ENCODE data around the gene GRIK3.

The GRIK3 gene

DNA sequence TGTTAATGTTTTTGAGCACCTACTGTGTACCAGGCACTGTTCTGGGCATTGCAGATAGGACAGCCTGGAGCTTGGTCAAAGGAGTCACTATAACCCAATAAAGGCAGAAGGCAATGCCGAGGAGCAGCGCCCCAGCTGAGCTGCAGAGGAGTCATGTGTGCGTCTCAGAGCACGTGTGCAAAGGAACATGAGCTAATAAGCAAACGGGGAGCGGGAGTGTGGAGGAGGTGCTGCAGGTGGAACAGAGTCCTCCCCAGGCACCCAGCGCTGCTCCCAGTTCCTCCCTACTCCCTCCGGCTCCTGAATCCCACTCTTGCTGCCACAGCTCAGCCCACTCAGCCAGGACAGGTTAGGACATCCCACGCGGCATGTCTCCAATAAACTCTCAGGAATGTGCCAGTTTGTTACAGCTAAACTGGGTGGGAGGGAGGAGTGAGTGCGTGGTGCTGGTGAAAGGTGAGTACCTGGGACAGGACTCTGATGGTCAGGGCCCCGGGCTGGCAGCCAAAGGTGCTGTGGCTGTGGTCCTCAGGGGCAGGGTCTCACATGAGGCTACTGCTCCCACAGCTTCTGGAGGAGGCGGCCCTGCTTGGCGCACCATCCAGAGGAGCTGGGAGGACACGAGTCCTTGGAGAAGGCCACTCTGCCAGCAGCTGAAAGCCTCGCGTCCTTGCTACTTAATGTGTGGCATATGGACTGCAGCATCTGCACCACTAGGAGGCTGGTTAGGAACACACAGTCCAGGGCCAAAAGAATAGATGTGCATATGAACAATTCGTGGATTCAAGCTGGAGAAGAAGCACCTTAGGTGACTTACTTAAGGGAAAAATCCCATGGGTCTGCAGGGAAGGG is 52.3 kb downstream of the GRIK3 start:
- no peak for DNase-seq (ENCODE audit: low read depth, low spot score)

DNA sequence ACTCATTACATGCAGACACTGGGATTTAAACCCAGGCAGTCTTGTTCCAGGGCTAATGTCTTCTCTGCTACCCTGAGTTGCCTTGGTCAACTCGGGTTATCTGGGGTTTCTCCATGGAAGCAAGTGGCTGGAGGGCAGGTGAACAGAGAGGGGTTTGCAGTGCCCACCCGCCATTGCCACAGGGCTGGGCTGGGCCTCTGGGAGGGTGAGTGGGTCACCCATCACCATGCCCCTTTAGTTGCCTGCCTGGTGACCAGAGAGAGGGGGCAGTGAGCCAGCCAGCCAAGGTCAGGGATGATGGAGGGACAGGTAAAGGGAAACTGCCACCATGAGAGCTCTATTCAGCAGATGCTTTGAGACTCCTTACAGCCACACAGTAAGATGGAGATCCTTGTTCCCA is 53.2 kb downstream of the GRIK3 start:
- DNase-seq (ENCODE audit: low read depth, low spot score), result no peak

DNA sequence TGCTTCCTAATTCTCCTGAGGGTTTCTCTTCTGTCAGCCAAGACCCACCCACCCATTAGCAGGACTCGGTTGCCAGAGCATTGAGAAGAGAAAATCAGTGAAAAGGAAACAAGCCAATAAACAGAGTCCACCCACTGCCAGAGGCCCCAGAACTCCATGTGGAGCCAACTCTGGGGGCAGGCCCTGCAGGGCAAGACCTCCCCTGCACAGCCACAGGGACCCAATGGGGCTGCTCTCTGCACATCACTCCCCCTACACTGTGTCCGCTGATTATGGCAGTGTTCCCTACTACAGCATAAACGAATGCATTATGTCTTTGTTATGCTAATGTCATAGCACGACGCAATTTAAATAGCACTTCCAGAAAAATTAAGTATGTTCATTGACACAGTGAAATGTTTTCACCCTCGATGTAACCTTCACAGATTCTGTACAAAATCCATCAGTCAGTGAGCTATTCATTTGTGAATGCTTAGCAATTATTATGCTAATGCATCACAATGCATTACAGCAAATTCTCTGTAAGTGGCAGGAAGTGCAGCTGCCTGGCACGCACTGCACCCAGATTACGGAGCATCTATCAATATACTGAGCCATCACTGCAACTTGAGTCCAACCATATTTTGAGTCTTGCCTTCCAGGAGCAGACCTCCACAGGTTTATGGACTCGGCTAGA is 56.4 kb downstream of the GRIK3 start:
- no peak for DNase-seq (ENCODE audit: low read depth, low spot score)

DNA sequence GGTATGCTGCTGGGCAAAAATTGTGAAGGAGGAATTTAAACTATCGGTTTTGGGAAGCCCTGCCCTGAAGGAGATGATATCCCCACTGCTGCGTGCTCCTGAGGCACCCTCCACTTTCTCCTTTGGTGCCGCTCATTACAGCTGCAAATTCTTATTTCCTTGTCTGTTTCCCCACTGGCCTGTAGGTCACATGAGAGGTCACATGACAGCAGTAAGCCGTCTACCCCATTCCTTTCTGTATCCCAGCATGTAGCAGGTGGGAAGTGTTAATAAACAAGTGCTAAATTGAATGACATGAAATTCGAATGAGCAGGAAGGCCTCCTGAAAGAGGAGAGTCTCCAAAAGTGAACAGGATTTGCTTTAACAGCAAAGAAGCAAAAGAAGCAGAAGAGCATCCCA is 58.7 kb downstream of the GRIK3 start:
- no peak for DNase-seq (ENCODE audit: low read depth, low spot score)

DNA sequence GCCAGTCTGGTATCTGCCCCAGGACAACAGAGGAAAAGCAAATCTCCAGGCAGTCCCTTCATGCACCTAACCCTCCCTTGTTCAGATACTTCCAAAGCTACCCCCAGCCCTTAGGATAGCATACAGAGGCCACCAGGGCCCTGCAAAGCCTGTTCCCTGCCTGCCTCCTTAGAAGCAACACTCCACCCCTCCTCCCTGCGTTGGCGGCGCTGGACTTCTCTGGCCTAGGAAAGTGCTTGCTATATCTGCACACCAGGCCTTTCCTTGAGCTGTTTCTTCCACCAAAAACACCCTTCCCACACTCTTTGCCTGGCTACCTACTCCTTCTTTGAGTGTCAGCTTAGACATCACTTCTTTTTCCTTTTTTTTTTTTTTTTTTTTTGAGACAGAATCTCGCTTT is 61.3 kb downstream of the GRIK3 start:
- DNase-seq (ENCODE audit: low read depth, low spot score), result no peak

DNA sequence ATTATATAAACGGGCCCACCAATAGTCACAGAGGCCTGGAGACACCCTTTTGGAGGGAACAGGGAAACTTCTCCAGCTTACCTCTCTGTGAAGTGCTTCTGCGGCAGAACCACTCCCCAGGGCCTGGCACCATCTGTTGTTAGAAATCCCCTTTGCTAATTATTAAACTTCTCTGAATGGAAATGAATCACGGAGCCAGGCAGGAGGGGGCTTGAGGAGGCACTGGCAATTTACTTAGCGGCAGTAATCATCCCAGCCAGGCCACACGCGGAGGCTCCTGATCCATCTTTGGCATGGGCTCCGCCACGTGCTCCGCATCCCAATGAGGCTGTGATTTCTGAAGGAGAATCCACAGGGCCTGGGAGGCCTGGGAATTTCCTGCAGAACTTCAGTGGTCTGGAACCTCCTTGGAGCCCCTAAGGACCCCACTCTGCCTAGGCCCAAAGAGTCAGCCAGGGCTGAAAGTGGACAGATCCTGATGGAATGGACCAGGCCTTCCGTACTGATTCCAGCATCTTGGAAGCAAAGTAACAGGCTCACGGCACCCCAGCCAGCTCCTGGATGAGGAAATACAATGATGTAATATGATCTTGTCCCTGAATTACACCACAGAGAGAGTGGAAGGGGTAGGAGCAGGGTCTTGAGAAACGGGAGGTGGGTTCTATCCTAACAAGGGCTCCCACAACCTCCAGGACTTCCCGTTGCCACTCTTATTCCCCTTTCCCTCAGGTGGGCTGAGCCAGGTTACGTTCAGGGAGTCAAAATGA is 62.3 kb downstream of the GRIK3 start:
- DNase-seq (ENCODE audit: low read depth, low spot score), result no peak

DNA sequence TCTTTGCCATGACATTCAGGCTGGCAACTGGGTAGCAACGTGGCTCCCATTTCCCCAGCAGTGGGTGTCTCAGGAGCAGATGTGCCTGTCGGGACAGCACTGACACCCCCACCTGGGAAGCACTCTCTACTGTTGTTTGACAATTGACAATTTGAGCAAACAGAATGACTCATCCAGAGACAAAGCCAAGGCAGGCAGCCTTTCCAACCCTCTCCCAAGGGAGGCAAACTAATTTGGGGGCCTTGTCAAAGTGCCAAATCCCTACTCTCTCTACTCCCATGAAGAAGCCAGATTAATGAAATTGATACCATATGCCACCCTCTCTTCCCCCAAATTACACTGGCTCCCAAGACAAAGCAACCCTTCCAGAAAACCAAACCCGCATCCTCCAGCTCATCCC is 65.6 kb downstream of the GRIK3 start:
- DNase-seq (ENCODE audit: low read depth, low spot score), result no peak

DNA sequence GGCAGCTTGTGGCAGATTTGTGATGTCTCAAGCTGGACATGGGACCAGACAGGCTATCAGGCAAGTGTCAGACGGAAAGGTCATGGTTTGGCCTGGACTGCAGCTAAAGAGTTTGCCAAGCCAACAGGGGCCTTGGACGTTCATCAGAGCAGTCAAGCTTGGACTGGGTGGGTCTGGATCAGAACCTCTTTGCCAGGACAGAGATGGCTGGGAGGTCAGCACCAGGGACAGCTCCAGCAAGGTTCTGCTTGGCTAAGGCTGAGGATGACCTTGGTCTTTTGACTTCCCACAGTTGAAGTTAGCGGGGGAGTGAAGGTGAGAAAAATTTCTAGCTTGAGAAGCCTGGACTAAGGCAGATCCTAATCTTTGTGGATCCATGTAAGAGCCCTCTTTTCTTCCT is 68.1 kb downstream of the GRIK3 start:
- DNase-seq (ENCODE audit: low read depth, low spot score), result no peak

DNA sequence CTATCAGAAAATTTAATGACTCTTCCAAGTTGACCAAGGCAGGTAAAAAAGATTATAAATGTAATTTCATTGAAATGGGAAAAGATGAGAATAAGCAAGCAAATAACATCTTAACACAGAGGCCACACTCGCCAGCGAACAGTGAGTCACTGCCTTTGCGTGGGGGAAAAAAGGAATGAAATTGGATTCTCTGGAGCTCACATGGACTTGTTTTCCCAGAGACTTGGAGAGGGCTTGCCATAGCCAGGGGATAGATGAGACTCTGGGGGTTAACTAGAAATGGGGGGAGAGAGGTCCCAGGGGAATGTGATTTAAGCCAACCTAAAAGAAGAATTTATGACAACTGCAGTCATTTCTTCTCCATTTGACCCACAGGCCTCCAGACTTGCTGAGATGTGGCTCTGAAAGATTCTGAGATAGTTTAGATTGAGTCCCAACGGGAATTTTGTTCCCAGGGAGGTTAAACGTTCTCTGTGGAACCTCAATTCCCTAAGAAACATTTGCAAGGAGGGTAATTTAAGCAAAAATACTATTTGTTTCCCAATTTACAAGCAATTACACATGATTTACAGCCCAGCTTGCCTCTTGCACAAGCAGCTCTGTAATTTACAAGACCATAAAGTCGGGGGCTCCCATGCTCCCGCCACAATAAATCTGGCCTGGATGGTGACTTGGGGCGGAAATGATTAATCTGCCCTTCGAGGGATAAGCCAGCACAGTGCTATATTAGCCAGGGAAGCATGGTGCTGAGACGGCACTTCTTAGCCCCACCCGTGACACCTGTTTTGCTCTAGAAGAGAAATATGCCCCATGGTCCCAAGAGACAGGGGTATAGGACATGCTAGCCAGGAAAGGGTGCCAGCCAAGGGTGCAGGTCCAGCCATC is 68.8 kb downstream of the GRIK3 start:
- DNase-seq (ENCODE audit: low read depth, low spot score), result no peak

DNA sequence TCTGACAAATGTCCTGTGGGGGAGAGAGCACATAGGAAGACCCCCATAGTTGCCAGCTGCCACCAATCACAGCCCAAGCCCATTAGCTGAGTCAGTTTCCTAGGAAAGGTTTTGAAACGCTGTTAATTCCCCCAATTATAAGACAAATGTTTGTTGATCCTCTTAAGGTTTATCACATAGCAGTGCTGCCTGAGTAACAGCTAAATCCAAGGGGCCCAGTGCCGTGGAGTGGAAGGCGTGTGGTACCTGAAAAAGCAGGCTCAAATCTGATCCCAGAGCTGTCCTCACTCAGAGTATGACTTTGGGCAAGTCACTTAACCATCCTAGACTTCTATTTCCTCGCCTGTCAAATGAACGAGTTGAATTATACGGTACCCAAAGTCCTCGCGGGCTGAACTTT is 69.5 kb downstream of the GRIK3 start:
- no peak for DNase-seq (ENCODE audit: low read depth, low spot score)

DNA sequence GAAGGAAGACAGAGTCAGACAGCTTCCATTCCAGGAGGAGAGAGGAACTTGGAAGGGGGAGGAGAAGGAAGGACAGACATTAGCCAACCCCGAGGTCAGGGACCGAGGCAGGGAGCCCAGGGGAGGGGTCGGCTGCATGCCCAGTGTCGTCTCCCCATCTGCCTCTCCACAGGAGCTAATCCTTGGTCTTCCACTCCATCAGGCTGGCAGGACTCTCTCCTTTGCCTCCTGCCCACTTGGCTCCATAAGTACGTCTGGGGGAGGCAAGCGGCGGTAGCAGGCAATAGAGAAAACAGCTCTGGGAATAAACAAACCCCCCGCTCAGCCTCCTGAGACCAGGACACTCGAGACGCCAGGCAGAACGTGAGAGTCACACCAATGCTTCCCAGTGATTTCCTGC is 71.3 kb downstream of the GRIK3 start:
- no peak for DNase-seq (ENCODE audit: low read depth, low spot score)

DNA sequence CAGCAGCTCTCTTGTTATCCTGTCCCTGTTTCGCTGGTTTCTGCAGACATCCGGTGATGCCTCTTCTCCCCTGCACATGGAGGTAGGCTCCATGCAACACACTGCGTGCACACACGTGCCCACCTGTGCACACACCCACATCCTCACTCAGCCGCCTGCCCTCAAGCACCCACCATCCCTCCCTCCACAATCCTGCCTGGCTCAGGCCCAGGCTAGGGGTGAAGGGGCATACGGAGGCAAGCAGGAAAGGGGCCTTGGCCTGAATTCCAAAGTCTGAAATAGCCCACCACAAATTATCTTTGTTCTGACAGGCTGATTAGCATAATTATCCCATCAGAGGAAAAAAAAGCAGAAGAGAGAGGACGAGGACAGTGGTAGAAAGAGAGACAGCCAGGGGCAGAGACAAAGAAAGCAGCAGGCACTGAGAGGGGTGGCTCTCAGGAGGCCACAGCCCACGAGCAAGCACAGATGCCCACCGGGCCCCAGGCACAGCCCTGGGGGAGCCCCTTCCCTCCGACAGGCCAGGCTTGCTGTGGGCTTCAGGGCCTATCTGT is 73.2 kb downstream of the GRIK3 start:
- no peak for DNase-seq (ENCODE audit: low read depth, low spot score)

DNA sequence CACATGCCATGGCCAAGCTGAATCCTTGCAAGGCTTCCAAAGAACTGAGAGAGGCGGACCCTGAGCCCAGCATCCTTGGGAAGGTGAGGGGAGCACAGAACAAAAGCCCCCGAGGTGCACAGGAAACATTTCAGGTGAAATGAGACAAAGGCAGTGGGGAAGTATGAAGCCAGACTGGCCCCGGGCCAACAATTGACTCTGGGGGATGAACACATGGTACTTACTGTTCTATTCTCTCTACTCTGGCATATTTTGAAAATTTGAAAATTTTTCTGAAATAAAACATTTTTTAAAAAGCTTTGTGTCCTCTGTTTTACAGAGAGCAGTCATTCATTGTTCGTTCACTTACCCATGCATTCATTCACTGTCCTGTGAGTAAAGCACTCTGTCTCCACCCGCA is 77.7 kb downstream of the GRIK3 start:
- no peak for DNase-seq (ENCODE audit: low read depth, low spot score)

DNA sequence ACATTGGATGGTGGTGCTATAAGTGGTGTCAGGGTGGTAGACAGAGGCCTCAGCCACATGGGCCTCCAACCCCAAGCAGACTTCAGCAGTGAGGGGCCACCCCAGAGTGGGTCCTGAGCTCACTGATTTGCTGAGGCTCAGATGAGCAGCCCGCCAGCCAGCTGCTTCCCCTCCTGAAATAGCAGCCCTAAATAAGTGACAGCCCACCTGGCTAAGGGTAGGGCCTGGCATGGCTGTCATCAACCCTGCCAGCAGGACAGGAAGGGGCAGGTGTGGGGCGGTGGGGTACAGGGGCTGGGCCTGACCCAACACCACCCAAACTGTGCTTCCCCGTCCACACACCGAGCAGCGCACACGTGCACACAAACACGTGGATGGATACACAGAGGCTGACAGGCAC is 79.3 kb downstream of the GRIK3 start:
- no peak for DNase-seq (ENCODE audit: low read depth, low spot score)

DNA sequence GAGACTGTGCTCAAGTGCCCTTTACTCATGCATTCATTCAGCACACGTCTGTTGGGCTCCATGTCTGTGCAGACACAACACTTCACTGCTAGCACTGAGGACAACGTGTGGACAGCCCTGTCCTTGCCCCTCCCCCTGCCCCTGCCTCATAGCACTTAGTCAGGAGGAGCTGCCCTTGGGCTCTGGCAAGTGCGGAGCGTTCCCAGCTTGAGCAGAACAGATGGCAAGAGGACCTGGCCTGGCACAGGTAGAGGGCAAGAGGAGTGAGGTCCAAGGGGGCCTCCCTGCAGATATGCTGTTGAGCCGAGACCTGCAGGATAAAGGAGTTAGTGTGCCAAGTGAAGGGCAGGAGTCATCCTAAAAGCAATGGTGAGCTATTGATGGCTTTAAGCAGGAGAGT is 81.3 kb downstream of the GRIK3 start:
- DNase-seq (ENCODE audit: low read depth, low spot score), result no peak

DNA sequence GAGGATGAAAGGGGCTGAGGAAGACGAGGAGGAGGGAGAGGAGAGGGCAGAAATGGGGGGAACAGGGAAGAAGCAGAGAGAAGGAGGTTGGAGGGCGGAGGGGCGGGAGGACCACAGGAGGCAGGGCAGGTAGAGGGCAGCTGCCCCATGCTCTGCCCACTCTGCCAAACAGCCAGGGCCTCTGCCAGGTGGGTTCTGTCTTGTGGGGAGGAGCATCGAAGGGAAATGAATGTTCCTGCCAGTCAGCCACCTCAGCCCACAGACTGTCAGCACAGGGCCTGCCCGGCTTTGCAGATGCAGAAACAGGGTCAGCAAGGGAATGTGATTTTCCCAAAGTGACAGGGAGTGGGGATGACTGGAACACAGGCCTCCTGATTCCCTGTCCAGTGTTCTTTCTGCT is 82.6 kb downstream of the GRIK3 start:
- DNase-seq (ENCODE audit: low read depth, low spot score), result no peak

DNA sequence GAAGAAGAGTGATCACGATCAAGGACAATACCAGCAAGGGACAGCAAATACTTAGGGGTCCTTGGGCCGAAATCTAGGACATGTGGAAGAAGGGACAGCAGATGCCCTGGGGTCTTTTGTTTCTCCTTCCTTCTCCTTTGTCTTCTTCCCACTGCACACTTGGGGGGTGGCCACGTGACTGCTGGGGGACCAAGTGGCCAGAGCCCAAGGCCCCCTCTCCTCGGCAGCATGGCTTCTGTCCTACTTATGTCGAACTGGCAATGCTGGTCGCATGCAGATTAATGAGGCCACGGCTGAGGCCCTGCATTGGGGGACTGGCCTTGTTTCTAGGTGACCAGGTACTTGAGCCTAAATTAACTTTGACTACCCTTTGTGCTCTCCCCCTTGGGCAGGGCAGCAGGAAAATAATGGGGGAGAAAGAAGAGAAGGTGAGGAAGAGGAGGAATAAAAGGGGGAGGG is 83.0 kb downstream of the GRIK3 start:
- DNase-seq (ENCODE audit: low read depth, low spot score), result no peak

DNA sequence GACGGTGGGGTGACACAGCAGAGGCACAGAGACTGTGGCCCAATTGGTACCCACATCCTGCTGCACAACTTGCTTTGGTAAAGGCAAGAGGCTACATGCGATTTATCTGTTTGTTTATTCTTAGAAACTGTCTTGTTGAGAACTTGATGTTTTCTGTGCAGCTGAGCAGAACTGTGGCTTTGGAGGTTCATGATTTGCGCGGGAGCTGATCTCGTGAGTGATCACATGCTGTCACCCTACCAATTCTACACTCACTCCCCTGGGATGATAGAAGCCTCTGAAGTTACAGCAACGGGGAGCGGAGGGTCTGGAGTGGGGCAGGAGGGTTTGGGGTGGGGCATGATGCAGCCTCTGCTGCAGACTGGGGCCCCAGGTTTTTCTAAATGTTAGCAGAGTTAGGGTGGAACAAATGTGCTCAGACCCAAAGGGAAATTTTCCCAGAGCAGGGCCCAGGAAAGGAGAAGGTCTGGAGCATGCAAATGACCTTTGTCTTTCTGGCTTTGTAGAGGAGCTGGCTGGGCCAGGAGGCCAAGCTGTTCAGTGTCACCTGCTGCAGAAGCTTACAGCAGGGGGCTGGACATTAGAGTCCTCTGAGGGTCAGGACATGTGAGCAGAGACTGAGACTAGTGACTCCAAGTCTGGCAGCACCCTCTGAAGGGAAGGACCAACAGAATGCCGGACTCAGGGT is 83.6 kb downstream of the GRIK3 start:
- no peak for DNase-seq (ENCODE audit: low read depth, low spot score)

DNA sequence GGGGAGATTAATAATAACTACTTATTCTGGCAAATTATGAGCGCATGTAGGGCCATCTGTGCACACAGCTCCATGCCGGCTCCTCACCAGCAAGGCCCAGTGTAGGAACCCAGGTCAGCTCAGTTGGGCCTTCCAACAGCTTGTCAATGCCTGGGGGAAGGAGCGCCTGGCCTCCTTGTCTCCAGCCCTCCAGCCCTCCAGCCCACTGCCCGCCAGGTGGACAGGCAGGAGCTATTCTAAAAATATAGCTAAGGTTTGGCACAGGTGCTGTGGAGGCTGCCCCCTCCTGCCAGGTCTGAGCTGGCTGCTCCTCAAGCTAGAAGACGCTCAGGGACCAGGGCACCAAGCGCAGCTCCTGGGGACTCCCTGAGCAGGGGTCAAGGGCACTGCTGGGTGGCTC is 85.7 kb downstream of the GRIK3 start:
- DNase-seq (ENCODE audit: low read depth, low spot score), result no peak

DNA sequence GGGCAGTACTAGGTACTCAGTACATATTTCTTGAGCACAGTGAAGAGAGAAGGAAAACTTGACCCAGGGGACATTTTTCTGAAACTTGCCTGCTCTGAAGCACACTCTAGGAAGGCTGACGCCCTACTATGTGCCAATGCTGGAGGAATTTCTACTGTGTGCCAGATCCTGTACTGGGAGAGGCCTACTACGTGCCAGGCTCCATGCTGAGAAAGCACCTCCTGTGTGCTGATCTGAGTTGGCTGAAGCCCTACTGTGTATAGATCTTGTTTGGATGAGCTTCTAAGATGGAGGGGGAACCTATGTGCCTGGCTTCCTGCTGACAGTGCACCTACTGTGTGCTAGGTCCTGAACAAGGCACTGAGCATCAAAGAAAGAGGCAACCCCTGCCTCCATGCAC is 86.2 kb downstream of the GRIK3 start:
- DNase-seq (ENCODE audit: low read depth, low spot score), result no peak

DNA sequence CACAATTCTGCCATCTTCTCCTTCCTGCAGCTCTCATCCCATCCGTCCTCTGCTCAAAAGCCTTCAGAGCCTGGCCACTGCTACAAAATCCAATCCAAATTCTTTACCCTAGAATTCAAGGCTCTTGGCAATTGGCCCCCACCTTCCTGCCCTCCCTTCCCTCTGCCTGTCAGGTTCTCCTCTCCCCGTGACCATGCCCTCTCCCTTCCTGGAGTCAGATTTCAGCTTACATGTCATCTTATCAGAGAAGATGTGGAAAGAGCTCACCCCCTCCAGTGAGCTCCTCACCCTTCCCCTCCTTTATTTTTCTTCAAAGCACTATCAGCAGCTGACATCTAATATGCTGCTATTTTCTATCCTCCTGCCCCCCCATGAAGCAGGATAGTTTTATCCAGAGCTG is 86.9 kb downstream of the GRIK3 start:
- no peak for DNase-seq (ENCODE audit: low read depth, low spot score)

Measured in activated CD4-positive, CD25-positive, alpha-beta regulatory T cell treated with anti-CD3 and anti-CD28 coated beads, Interleukin-2, amount 50 U/mL, for 16 hours (primary cell).